CD14-positive monocyte (primary cell): Measurements from ENCODE around the gene CCDC194. TPM values are rescaled to one million over a fixed set of nuclear protein-coding genes. Genes with fewer than 3 reads are reported as not detected.

Source experiments
- DNase-seq, 3 donors: peaks; one replicate each; pipeline ENCODE4 v3.0.0-alpha.2; 2011 to 2022
- H2AFZ ChIP-seq: 2 replicates; pipeline ENCODE4 v1.6.0; 2012; ENCODE audit warnings: mild to moderate bottlenecking, low read depth, low read length, inconsistent platforms; ENCODE audit not compliant: insufficient read depth, poor library complexity, severe bottlenecking
- H3K27ac ChIP-seq, 2 donors: 1 replicate in 1 of 2; 2 replicates in 1 of 2; pipeline ENCODE4 v1.5.1; 2012 to 2013; ENCODE audit warnings: low read length in 2 of 2, control low read depth in 1 of 2, inconsistent platforms in 1 of 2, low read depth in 1 of 2, mild to moderate bottlenecking in 1 of 2
- H3K27me3 ChIP-seq, 2 donors: one replicate each; pipeline versions ENCODE4 v1.6.0 to v1.6.1; 2011 to 2013; ENCODE audit warnings: low read length in 2 of 2; ENCODE audit not compliant: control insufficient read depth in 2 of 2, insufficient read depth in 2 of 2
- H3K36me3 ChIP-seq, 2 donors: replicated peaks in 1 of 2; 1 replicate in 1 of 2; 2 replicates in 1 of 2; pipeline versions ENCODE4 v1.5.1 to v1.6.1; 2012 to 2013; ENCODE audit warnings: low read length in 2 of 2, control low read depth in 1 of 2, inconsistent platforms in 1 of 2, mild to moderate bottlenecking in 1 of 2; ENCODE audit not compliant: insufficient read depth in 2 of 2, control insufficient read depth in 1 of 2
- H3K4me1 ChIP-seq, 2 donors: 1 replicate in 1 of 2; 2 replicates in 1 of 2; pipeline versions ENCODE4 v1.5.1 to v1.6.1; 2012 to 2013; ENCODE audit warnings: low read length in 2 of 2, control low read depth in 1 of 2, inconsistent platforms in 1 of 2, mild to moderate bottlenecking in 1 of 2, moderate library complexity in 1 of 2; ENCODE audit not compliant: insufficient read depth in 2 of 2, control insufficient read depth in 1 of 2
- H3K4me2 ChIP-seq: replicated peaks from 2 replicates; pipeline ENCODE3; 2012; ENCODE audit warnings: low read length, moderate library complexity, mild to moderate bottlenecking; ENCODE audit not compliant: poor library complexity, severe bottlenecking; ENCODE audit errors: extremely low read depth
- H3K4me3 ChIP-seq, 3 experiments: fragments of 200-600 bp in 1 of 3; sonication (generic) in 1 of 3; replicated peaks in 1 of 3; 1 replicate in 2 of 3; 2 replicates in 1 of 3; pipeline ENCODE4 v1.5.1; 2011 to 2013; ENCODE audit warnings: low read length in 3 of 3, mild to moderate bottlenecking in 3 of 3, control low read depth in 2 of 3, low read depth in 2 of 3, inconsistent platforms in 1 of 3, moderate library complexity in 1 of 3
- H3K79me2 ChIP-seq: 2 replicates; pipeline ENCODE4 v1.6.0; 2012; ENCODE audit warnings: mild to moderate bottlenecking, control low read depth, inconsistent platforms, low read length, moderate library complexity; ENCODE audit not compliant: insufficient read depth
- H3K9ac ChIP-seq: 2 replicates; pipeline ENCODE4 v1.6.0; 2017; ENCODE audit warnings: low read length, mild to moderate bottlenecking; ENCODE audit not compliant: insufficient read depth, poor library complexity, severe bottlenecking
- H3K9me3 ChIP-seq, 2 donors: replicated peaks in 1 of 2; 1 replicate in 1 of 2; 2 replicates in 1 of 2; pipeline versions ENCODE4 v1.5.1 to v1.6.1; 2012 to 2013; ENCODE audit warnings: low read length in 2 of 2, control low read depth in 1 of 2; ENCODE audit not compliant: control insufficient read depth in 1 of 2, insufficient read depth in 1 of 2
- H4K20me1 ChIP-seq: 2 replicates; pipeline ENCODE4 v1.6.0; 2012; ENCODE audit warnings: mild to moderate bottlenecking, low read length, control low read depth, moderate library complexity; ENCODE audit not compliant: insufficient read depth
- H3K27ac Mint-ChIP-seq, 7 donors: one replicate each; pipeline ENCODE4 v1.8.0; 2020; ENCODE audit warnings: mild to moderate bottlenecking in 7 of 7, mixed read lengths in 7 of 7, moderate library complexity in 6 of 7, inconsistent platforms in 2 of 7
- H3K27me3 Mint-ChIP-seq, 3 donors: one replicate each; pipeline ENCODE4 v1.8.0; 2021 to 2022; ENCODE audit warnings: low read depth in 3 of 3, mild to moderate bottlenecking in 3 of 3, mixed read lengths in 3 of 3, moderate library complexity in 3 of 3, inconsistent platforms in 1 of 3
- H3K36me3 Mint-ChIP-seq, 2 donors: one replicate each; pipeline ENCODE4 v1.8.0; 2020; ENCODE audit warnings: mixed read lengths in 2 of 2, inconsistent platforms in 1 of 2, mild to moderate bottlenecking in 1 of 2
- H3K4me1 Mint-ChIP-seq: one replicate; pipeline ENCODE4 v1.8.0; 2020; ENCODE audit warnings: mild to moderate bottlenecking, mixed read lengths
- H3K4me3 Mint-ChIP-seq, 2 donors: one replicate each; pipeline ENCODE4 v1.8.0; 2020; ENCODE audit warnings: mild to moderate bottlenecking in 2 of 2, mixed read lengths in 2 of 2, moderate library complexity in 1 of 2
- H3K9me3 Mint-ChIP-seq, 7 donors: one replicate each; pipeline ENCODE4 v1.8.0; 2020 to 2022; ENCODE audit warnings: mixed read lengths in 7 of 7, mild to moderate bottlenecking in 6 of 7, moderate library complexity in 6 of 7, inconsistent platforms in 2 of 7
- WGBS: methylation state at CpG from one replicate; pipeline ENCODE4 v1.1.5; 2013; ENCODE audit warnings: missing lambda C conversion rate; ENCODE audit not compliant: insufficient coverage; 5-methylcytosine and 5-hydroxymethylcytosine counted together
- intact Hi-C, 2 donors: fragments of 100-400 bp; cut with micrococcal nuclease; formaldehyde crosslinking; loops; one replicate each; pipeline versions ENCODE4 v1.15.0 to v1.15.1; 2023
- polyA plus RNA-seq, 3 donors: library from polyadenylated mRNA; depleted of rRNA in 1 of 3; unstranded in 2 of 3; stranded (reverse) in 1 of 3; fragments of 300-500 nt in 2 of 3; fragments of >200 nt in 1 of 3; fragmentation: Illumina TruSeq in 2 of 3; gene quantifications; 1 replicate in 2 of 3; 2 replicates in 1 of 3; pipeline ENCODE4 v1.2.3, GENCODE V29; 2012 to 2021
- TF ChIP-seq, protein P1 (sequence below): fragments of 200-600 bp; IDR thresholded peaks from one replicate; pipeline ENCODE4 v1.8.0; 2022; ENCODE audit warnings: antibody characterized with exemption, mild to moderate bottlenecking

Gene CCDC194
- polyA plus RNA-seq, 3 donors: 0.52 TPM; not detected in 2

DNA sequence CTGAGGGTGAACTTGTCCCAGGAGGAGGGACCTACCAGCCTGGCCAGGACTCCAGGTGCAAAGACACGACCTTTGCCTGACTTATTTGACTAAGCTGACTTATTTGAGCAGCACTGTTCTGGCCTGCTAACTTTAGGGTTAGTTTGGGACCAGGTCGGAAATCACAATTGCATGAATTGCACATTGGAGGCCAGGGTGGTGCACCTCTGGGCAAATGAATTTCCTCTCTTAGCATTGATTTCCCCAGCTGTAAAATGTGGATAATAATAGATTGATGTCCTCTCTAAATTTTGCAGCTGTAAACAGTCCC is 12.8 kb upstream of the CCDC194 start:
- Histone ChIP-seq H3K4me1 (peaks cover 39 to 50% of the 10 kb centered on the region in 2 donors), H3K27me3 (no peaks in the 10 kb centered on the region), H3K36me3 (peaks cover 9 to 23% of the 10 kb centered on the region in 2 donors), H3K27ac (peak overlapping the region; percentile 65 to 92), H2AFZ (peak overlapping the region; percentile 88), H3K9ac (peak overlapping the region; percentile 85), H3K9me3 (no peaks in the 10 kb centered on the region), H3K4me2 (peak overlapping the region; percentile 98), H3K4me3 (peak overlapping the region; percentile 67 to 93 (median 67)), H4K20me1 (peaks cover 35% of the 10 kb centered on the region), H3K79me2 (peaks cover 77% of the 10 kb centered on the region)
- DNase-seq: no peak
- Mint-ChIP-seq H3K4me3 (peak overlapping the region; percentile 90 to 94), H3K36me3 (peaks cover 12 to 29% of the 10 kb centered on the region in 2 donors), H3K9me3 (peaks cover 0 to 2% (median 0%) of the 10 kb centered on the region in 7 donors), H3K4me1 (peaks cover 46% of the 10 kb centered on the region), H3K27me3 (peaks cover 0 to 1% (median 0%) of the 10 kb centered on the region in 3 donors), H3K27ac (peak overlapping the region; percentile 89 to 96 (median 95))
- TF ChIP-seq, protein P1, sequence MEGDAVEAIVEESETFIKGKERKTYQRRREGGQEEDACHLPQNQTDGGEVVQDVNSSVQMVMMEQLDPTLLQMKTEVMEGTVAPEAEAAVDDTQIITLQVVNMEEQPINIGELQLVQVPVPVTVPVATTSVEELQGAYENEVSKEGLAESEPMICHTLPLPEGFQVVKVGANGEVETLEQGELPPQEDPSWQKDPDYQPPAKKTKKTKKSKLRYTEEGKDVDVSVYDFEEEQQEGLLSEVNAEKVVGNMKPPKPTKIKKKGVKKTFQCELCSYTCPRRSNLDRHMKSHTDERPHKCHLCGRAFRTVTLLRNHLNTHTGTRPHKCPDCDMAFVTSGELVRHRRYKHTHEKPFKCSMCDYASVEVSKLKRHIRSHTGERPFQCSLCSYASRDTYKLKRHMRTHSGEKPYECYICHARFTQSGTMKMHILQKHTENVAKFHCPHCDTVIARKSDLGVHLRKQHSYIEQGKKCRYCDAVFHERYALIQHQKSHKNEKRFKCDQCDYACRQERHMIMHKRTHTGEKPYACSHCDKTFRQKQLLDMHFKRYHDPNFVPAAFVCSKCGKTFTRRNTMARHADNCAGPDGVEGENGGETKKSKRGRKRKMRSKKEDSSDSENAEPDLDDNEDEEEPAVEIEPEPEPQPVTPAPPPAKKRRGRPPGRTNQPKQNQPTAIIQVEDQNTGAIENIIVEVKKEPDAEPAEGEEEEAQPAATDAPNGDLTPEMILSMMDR: no peak
- intact Hi-C loops: loop anchor here in 1 of 2 donors (2.0 kb wide), 1 partner anchor 14 kb away; the partner anchor contains the start of gene MVB12A
- 7% methylated on average over 2 of the region's 2 CpGs for WGBS

DNA sequence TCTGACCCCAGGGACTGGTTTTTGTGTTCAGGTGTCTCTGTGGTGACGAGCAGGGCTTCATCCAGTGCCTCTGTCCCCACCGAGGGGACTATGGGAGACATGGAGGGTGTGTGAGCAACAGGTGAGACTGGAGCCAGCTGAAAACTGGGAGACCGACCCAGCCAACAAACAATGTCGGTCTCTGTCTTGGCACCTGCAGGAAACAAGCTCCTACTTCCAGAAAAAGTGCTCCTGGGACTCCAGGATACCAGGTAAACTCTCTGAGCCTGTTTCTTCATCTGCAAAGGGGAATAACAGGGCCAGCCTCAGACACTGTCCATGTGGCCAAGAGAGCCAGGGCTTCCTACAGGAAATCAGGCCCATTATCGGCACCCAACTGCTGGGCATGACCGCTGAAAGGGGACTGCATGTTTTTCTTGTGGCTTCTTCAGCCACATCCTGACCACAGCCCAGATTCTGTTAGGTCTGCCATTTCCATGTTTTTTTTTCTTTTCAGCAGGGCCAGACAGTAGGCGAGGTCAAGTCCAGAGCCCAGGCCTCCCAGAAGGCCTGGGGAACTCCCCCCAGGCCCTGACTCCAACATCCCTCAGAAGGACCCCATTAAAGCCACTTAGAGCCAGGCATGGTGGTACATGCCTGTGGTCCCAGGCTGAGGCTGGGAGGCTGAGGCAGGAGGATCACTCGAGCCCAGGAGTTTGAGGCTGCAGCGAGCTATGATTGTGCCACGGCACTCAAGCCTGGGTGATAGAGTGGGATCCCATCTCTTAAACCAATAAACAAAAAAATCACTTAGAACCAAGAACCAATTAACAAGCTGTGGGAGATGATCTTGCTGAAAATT is 12.3 kb upstream of the CCDC194 start:
- H2AFZ ChIP-seq: peak overlapping the region; percentile 88
- H3K27ac ChIP-seq: peak overlapping the region; percentile 65 to 92
- H3K4me3 ChIP-seq: peak overlapping the region; percentile 67 to 93 (median 67)

More for the DNA sequence above, 12.3 kb upstream of the CCDC194 start:
- Histone ChIP-seq H4K20me1 (peaks cover 29% of the 10 kb centered on the region), H3K4me1 (peaks cover 39 to 50% of the 10 kb centered on the region in 2 donors), H3K79me2 (peaks cover 77% of the 10 kb centered on the region), H3K9ac (peak overlapping the region; percentile 85), H3K27me3 (no peaks in the 10 kb centered on the region), H3K4me2 (peak overlapping the region; percentile 98), H3K9me3 (no peaks in the 10 kb centered on the region), H3K36me3 (peaks cover 9 to 23% of the 10 kb centered on the region in 2 donors)
- Mint-ChIP-seq H3K4me3 (peak overlapping the region; percentile 90 to 94), H3K27ac (peak overlapping the region; percentile 93 to 96 (median 96)), H3K4me1 (peaks cover 46% of the 10 kb centered on the region), H3K9me3 (peaks cover 0 to 2% (median 0%) of the 10 kb centered on the region in 7 donors), H3K36me3 (peaks cover 12 to 29% of the 10 kb centered on the region in 2 donors), H3K27me3 (peaks cover 0 to 1% (median 0%) of the 10 kb centered on the region in 3 donors)
- WGBS: 0% methylated on average over 7 of the region's 10 CpGs
- intact Hi-C loops: loop anchor here in 1 of 2 donors (2.0 kb wide), 1 partner anchor 15 kb away; the partner anchor contains the start of gene MVB12A
- no peak for DNase-seq
- TF ChIP-seq, protein P1: no peak
